T-helper 9 cell (primary cell): ENCODE measurements around the gene CBY2.
"Not testable (repeated sequence)": the region's sequence is repeated elsewhere in the genome, so short reads cannot be mapped to it uniquely, and the experiment has no call there.

ENCODE experiments used
- DNase-seq: peaks from one replicate; pipeline ENCODE4 v3.0.0-alpha.2; 2020
- total RNA-seq, 2 donors: gene quantifications; one replicate each; lab custom pipeline; 2026; lab: John Stamatoyannopoulos, UW

The CBY2 gene
- total RNA-seq: 0 to 0.28 reads per million in 2 donors

- DNase-seq: no peak
These were observed at the start of gene CBY2 for GRCh38 chr13:45702088-45702487. Gene CBY2, plus strand, starts transcription at chr13:45702320. Its CDS starts 71 bp downstream, at chr13:45702391.

GRCh38 chr13:45654633-45655349 lies 47.3 kb upstream of the CBY2 start:
- no peak for DNase-seq

- no peak for DNase-seq
These were observed 43.4 kb upstream of the CBY2 start for GRCh38 chr13:45658586-45659235.

GRCh38 chr13:45659536-45659935 lies 42.6 kb upstream of the CBY2 start:
- no peak for DNase-seq

- not testable (repeated sequence) for DNase-seq
These were observed 41.7 kb upstream of the CBY2 start for GRCh38 chr13:45660458-45660857.

- DNase-seq: no peak
These were observed 40.0 kb upstream of the CBY2 start for GRCh38 chr13:45662162-45662561.

- not testable (repeated sequence) for DNase-seq
These were observed 39.2 kb upstream of the CBY2 start for GRCh38 chr13:45662903-45663302.

GRCh38 chr13:45669626-45670025 lies 32.5 kb upstream of the CBY2 start:
- DNase-seq: not testable (repeated sequence)

- no peak for DNase-seq
These were observed 31.8 kb upstream of the CBY2 start for GRCh38 chr13:45670189-45670885.

- DNase-seq: no peak
These were observed 27.2 kb upstream of the CBY2 start for GRCh38 chr13:45674908-45675307.

- DNase-seq: no peak
These were observed 23.8 kb upstream of the CBY2 start for GRCh38 chr13:45678282-45678681.

- no peak for DNase-seq
These were observed 21.0 kb upstream of the CBY2 start for GRCh38 chr13:45681113-45681512.

GRCh38 chr13:45682494-45683008 lies 19.6 kb upstream of the CBY2 start:
- no peak for DNase-seq

- DNase-seq: no peak
These were observed 18.4 kb upstream of the CBY2 start for GRCh38 chr13:45683701-45684100.

GRCh38 chr13:45688577-45688976 lies 13.5 kb upstream of the CBY2 start:
- no peak for DNase-seq

GRCh38 chr13:45690636-45691035 lies 11.5 kb upstream of the CBY2 start:
- no peak for DNase-seq

GRCh38 chr13:45691251-45691650 lies 10.9 kb upstream of the CBY2 start:
- no peak for DNase-seq

GRCh38 chr13:45691667-45692066 lies 10.5 kb upstream of the CBY2 start:
- DNase-seq: no peak

GRCh38 chr13:45695198-45695730 lies 6.9 kb upstream of the CBY2 start:
- DNase-seq: no peak

- DNase-seq: no peak
These were observed 5.4 kb upstream of the CBY2 start for GRCh38 chr13:45696610-45697226.

GRCh38 chr13:45700971-45701900 lies 884 bp upstream of the CBY2 start:
- DNase-seq: no peak
